Stimulated activated CD4-positive, alpha-beta T cell treated with anti-CD3 and anti-CD28 coated beads, Interleukin-2, amount 100 ng/mL, for 4 hours (primary cell): Measurements from ENCODE around the gene PLB1.
A peak's percentile ranks its signal among the peaks of the same experiment; 100 is the strongest.

Experiments used
- DNase-seq: peaks from one replicate; pipeline ENCODE4 v3.0.0-alpha.2; 2020; ENCODE audit warnings: low read depth

Gene PLB1

GRCh38 chr2:28591711-28592335, 96.0 kb downstream of the PLB1 start:
- no peak for DNase-seq

DNA sequence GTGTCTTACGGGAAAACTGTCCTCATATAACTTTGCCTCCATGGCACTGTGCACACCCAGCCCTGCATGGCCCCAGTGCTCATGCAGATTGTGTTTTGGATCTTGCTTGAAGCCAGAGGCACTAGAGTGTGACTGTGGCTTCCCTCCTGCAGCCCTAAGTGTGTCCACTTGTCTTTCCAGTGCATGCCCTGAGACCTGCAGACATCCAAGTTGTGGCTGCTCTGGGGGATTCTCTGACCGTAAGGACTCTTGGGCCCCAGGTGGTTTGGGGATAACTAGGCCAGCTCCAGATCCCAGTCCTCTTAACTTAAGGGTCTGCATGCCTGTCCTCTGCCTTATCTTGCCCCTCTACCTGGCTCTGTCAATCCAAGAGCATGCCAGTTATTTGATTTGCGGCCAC, 96.6 kb downstream of the PLB1 start:
- DNase-seq: no peak

GRCh38 chr2:28593160-28593755, 97.4 kb downstream of the PLB1 start:
- no peak for DNase-seq

- no peak for DNase-seq
These were observed 98.1 kb downstream of the PLB1 start for GRCh38 chr2:28594000-28594331.

- DNase-seq: peak; percentile 81
These were observed 98.7 kb downstream of the PLB1 start for GRCh38 chr2:28594332-28595108.

DNA sequence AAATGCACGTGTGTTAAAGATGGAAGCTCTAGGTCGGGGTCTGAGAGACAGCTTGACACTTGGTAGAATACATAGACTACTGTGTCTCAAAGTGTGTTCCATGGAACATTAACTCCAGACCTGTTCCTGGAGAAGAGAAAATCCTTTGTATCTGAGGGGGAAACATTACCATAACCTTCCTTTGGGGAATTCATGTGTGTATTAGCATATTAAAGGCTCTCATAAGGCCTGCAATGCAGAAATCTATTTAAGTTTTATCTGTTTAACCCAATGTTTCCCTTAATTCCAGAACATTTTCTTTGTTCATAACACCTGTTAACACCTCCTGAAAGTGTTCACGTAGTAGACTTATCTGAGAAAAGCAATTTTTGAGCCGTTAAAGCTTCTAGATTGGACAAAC, 99.5 kb downstream of the PLB1 start:
- DNase-seq: no peak

GRCh38 chr2:28598484-28598883, 102.6 kb downstream of the PLB1 start:
- no peak for DNase-seq

GRCh38 chr2:28600181-28600580, 104.3 kb downstream of the PLB1 start:
- no peak for DNase-seq

GRCh38 chr2:28601616-28602015, 105.8 kb downstream of the PLB1 start:
- DNase-seq: no peak

GRCh38 chr2:28602136-28602660, 106.3 kb downstream of the PLB1 start:
- DNase-seq: no peak

GRCh38 chr2:28602751-28603639, 107.1 kb downstream of the PLB1 start:
- no peak for DNase-seq

DNA sequence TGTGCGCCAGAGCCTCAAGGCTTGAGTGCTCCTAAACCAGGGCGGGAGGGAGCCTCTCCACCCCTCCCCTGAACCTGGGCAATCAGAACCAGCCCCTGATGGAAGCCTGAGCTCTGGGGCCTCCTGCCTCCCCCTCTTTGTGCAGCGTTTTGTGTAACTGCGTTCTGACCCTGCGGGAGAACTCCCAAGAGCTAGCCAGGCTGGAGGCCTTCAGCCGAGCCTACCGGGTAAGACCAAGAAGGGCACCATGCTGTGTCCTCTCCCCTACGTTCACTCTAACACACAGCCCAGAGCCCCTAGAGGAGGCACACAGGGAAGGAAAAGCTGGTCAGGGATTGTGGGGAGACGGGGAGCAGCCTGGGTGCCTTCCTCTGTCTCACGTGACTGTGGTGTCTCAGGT, 108.0 kb downstream of the PLB1 start:
- no peak for DNase-seq

DNA sequence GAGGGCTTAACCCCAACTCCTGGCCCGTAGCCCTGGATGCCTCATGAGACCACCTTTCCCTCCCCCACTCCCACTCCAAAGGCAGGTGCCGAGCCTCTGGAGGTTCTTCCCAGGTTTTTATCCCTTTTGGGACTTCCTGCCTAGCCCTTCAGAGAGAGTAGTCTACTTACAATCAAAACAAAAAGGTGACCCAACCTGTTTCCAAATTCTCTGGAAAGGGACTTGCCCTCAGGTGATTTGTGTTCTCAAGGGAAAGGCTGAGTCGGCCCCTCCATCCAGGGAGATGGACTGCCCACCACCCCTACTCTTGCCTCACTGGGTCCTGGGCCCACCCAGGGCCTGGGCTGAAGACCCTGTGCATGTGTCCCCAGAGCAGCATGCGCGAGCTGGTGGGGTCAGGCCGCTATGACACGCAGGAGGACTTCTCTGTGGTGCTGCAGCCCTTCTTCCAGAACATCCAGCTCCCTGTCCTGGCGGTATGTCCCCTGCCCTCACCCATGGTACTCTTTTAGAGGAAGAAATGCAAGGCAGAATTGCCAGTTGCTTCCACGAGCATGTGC, 108.5 kb downstream of the PLB1 start:
- no peak for DNase-seq

GRCh38 chr2:28606986-28607441, 111.2 kb downstream of the PLB1 start:
- DNase-seq: no peak

- DNase-seq: no peak
These were observed 112.1 kb downstream of the PLB1 start for GRCh38 chr2:28607730-28608499.

DNA sequence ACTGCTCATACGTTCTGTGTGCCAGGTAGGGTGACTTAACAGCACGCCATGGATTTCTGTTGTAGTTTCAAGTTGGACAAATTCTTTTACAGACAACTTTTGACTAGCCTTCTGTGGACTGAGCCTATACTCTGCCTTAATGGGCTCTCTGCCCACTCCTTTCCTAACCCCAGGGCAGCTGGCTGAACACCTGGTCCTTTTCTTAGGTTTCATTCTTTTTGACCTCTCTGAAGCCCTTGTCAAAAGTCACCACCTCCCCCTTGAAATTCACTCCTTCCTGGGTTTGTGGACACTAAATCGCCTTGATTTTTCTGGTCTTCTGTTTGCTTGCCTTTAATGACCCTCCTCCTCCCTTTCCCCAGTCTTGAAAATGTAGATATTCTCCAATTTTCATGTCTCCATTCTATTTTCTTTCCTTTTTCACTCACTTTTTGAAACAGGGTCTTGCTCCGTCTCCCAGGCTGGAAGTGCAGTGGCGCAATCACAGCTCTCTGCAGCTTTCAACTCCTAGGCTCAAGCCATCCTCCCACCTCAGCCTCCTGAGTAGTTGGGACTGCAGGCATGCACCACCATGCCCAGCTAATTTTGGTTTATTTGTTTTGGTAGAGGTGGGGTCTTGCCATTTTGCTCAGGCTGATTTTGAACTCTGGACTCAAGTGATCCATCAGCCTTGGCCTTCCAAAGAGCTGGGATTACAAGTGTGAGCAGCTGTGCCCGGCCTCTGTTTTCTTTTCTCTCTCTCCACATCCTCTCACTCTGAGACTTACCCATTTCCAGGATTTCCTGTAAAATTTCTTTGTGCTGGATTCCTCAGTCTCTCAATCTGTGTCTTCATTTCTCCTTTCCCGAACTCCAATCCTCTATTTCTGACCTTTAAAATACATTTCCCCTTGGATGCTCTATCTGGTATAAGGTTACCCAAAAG, 112.9 kb downstream of the PLB1 start:
- DNase-seq: no peak

DNA sequence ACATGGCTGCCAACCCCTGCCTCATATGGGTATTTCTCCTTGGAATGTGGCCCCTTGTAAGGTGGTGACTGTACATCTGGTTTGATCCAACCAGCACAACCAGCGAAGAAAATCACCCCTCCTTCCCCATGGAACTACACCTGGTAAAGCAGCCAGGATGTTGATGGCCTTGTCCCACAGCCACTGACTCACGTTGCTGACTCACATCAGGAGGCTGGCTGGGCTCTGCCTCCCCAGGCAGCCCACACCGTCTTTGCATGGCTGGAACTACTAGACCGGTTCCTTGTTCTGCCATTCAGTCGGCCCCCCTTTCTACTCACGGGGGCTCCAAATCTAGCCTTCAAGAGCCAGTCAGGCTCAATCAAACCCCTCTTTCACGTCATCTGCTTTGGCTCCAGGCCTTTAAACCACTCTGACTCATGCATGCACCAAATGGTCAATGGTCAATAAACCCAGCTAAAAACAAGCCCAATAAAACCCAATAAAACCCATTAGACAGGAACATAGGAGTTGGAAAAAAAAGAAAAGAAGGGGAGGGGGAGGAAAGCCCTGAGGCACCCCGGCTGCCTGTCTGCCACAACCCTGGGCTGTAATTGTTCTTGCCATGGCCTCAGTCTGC, 114.8 kb downstream of the PLB1 start:
- peak; percentile 26 for DNase-seq

- DNase-seq: no peak
These were observed 116.4 kb downstream of the PLB1 start for GRCh38 chr2:28612131-28612812.

DNA sequence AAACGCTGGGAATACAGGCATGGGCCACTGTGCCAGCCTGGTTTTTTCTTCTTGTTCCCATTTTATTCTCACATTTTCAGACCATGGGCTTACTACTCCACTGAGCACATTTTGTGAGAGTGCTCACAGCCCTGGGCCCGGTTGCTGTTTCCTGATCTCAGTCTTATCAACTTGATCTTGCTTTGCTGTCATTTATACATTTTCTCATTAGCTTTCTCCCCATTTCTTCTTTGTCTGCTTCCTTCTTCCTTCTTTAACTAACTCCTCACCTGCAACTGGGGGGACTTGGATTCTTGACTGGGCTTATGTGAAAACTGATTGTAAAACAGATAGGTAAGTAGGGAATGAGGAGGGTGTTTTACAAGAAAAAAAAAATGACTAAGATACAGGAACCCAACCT, 117.3 kb downstream of the PLB1 start:
- DNase-seq: no peak
